ENCODE measurements around the gene KIF11.

KIF11 gene

DNA sequence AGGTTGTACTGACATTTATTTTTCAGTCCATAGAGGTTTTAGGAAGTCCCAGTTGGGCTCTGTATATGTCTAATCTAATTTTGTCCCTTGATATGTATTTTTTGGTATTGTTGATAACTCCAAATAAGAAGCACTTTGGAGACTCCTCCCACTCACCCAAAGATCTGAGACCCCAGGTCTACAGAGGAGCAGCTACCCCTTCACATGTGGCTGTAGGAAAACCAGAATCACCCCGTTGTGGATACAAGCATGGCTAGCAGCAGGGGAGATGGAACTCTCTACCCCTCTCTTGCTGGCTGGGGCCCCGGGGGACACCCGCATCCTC lies 106.2 kb downstream of the KIF11 start:
- H3K4me1 ChIP-seq (ENCODE audit: low read length): no peaks in the 10 kb centered on the region
- H3K27ac ChIP-seq (ENCODE audit: low read length): no peak overlapping the region
- no peaks in the 10 kb centered on the region for H3F3A ChIP-seq (ENCODE audit: insufficient read depth, low read length)
- no peak for TF ChIP-seq EZH2 (optimal IDR thresholded peaks at IDR 0.05; ENCODE audit: low read depth, low read length)
- no peak for TF ChIP-seq EZH2phosphoT487 (IDR thresholded peaks at IDR 0.05; ENCODE audit: low read length)
- TF ChIP-seq, protein P1, sequence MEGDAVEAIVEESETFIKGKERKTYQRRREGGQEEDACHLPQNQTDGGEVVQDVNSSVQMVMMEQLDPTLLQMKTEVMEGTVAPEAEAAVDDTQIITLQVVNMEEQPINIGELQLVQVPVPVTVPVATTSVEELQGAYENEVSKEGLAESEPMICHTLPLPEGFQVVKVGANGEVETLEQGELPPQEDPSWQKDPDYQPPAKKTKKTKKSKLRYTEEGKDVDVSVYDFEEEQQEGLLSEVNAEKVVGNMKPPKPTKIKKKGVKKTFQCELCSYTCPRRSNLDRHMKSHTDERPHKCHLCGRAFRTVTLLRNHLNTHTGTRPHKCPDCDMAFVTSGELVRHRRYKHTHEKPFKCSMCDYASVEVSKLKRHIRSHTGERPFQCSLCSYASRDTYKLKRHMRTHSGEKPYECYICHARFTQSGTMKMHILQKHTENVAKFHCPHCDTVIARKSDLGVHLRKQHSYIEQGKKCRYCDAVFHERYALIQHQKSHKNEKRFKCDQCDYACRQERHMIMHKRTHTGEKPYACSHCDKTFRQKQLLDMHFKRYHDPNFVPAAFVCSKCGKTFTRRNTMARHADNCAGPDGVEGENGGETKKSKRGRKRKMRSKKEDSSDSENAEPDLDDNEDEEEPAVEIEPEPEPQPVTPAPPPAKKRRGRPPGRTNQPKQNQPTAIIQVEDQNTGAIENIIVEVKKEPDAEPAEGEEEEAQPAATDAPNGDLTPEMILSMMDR (IDR thresholded peaks at IDR 0.05; ENCODE audit: low read length): no peak
- no peaks in the 10 kb centered on the region for H3K36me3 ChIP-seq (replicated peaks; ENCODE audit: insufficient read depth, low read length)
- no peaks in the 10 kb centered on the region for H3K9me2 ChIP-seq (replicated peaks; ENCODE audit: insufficient read depth, low read length)
- no peaks in the 10 kb centered on the region for H3K79me2 ChIP-seq (ENCODE audit: low read length)
- H3K4me3 ChIP-seq (ENCODE audit: low read length): no peak overlapping the region
- H3K4me2 ChIP-seq (ENCODE audit: low read depth, low read length): no peak overlapping the region
- H3K9me3 ChIP-seq (replicated peaks; ENCODE audit: insufficient read depth, low read length): no peaks in the 10 kb centered on the region
- no peak overlapping the region for H3K9ac ChIP-seq (ENCODE audit: low read length)
- H2AFZ ChIP-seq (ENCODE audit: low read length): no peak overlapping the region
- H4K20me1 ChIP-seq (ENCODE audit: insufficient read depth, low read length): no peaks in the 10 kb centered on the region
- DNase-seq: no peak
- H3K27me3 ChIP-seq (replicated peaks; ENCODE audit: insufficient read depth, low read length): peaks cover 44% of the 10 kb centered on the region

DNA sequence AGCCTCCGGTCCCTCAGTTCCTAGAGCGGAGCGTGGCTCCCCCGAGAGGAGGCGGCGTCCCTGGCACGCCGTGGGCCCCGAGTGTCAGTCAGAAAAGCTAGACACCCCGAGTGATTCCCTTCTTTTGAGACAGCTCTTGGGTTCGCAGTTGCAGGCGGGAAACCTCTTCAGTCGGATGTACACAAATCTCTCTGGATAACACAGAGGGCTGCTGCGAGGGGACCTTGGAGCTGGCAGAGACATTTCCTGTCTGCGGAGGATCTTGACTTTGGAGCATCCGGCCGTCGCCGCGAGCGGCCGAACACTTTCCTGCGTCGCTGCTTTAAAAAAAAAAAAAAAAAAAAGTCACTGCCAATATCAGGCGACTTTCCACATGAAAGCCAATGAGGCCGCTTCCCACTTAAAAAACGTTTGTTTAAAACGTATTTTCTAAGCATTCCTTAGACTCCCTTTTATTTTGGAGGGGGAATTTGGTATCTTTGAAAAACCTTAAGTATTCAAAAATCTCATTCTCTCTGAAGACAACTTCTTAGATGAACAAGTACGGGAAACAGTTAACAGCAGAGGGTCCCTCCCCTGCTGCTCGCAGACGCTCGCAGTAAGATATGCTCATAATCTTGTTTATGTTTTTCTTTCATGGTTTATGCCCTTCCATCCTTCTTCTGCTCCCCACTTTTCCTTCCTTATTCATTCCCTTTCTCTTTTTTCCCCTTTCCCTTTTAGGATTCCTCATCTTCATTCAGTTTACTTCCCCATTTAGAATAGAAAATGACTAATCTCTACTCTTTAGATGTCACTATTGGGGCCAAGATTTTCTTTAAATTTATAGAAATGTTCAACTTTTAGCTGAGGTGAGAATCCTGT lies 106.8 kb downstream of the KIF11 start:
- no peak overlapping the region for H3K4me3 ChIP-seq (ENCODE audit: low read length)
- H3K36me3 ChIP-seq (replicated peaks; ENCODE audit: insufficient read depth, low read length): no peaks in the 10 kb centered on the region
- no peak for DNase-seq
- H3K4me2 ChIP-seq (ENCODE audit: low read depth, low read length): 0 out of 2 replicates have a peak overlapping the region, but pooled peaks have one; percentile 8
- no peak overlapping the region for H3K9ac ChIP-seq (ENCODE audit: low read length)
- H3K27me3 ChIP-seq (replicated peaks; ENCODE audit: insufficient read depth, low read length): peaks cover 38% of the 10 kb centered on the region
- no peaks in the 10 kb centered on the region for H3F3A ChIP-seq (ENCODE audit: insufficient read depth, low read length)
- H3K9me2 ChIP-seq (replicated peaks; ENCODE audit: insufficient read depth, low read length): no peaks in the 10 kb centered on the region
- no peak overlapping the region for H3K27ac ChIP-seq (ENCODE audit: low read length)
- TF ChIP-seq EZH2 (optimal IDR thresholded peaks at IDR 0.05; ENCODE audit: low read depth, low read length) (no peak), EZH2phosphoT487 (IDR thresholded peaks at IDR 0.05; ENCODE audit: low read length) (no peak)
- TF ChIP-seq, protein P1 (IDR thresholded peaks at IDR 0.05; ENCODE audit: low read length): no peak
- H2AFZ ChIP-seq (ENCODE audit: low read length): no peak overlapping the region
- no peaks in the 10 kb centered on the region for H4K20me1 ChIP-seq (ENCODE audit: insufficient read depth, low read length)
- H3K79me2 ChIP-seq (ENCODE audit: low read length): no peaks in the 10 kb centered on the region
- H3K4me1 ChIP-seq (ENCODE audit: low read length): no peaks in the 10 kb centered on the region
- H3K9me3 ChIP-seq (replicated peaks; ENCODE audit: insufficient read depth, low read length): no peaks in the 10 kb centered on the region

DNA sequence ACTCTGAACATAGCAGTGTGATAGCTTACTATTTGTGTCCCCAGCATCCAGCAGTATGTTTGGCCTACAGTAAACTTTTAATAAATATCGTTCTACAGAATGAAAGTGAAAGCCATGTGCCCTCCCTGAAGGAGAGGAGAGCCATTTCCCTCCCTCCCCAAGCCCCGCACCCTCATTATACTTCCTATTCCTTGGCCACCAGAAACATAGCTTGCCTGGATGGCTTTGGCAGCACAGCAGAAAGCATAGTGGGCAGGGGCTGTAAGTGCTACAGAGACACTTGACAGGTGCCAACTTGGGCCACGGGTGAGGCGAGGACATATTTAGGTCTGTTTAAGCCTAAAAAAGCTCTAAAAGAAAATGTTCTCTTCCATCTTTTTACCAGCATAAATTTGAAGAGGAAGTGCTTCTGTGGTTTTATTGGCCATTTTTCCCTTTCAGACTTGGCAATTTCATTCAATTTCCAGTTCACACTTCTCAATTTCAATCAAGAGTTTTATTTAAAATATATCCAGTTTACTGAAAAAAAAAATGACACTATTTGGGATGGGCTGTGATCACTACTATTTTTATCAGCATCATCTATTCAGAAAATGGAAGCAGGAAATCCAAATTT lies 109.5 kb downstream of the KIF11 start:
- Histone ChIP-seq H3K79me2 (ENCODE audit: low read length) (no peaks in the 10 kb centered on the region), H3K9me3 (replicated peaks; ENCODE audit: insufficient read depth, low read length) (no peaks in the 10 kb centered on the region), H2AFZ (ENCODE audit: low read length) (no peak overlapping the region), H3K4me2 (ENCODE audit: low read depth, low read length) (0 out of 2 replicates have a peak overlapping the region, but pooled peaks have one; percentile 7), H3F3A (ENCODE audit: insufficient read depth, low read length) (no peaks in the 10 kb centered on the region), H3K9ac (ENCODE audit: low read length) (no peak overlapping the region), H3K4me1 (ENCODE audit: low read length) (no peaks in the 10 kb centered on the region), H3K4me3 (ENCODE audit: low read length) (no peak overlapping the region), H4K20me1 (ENCODE audit: insufficient read depth, low read length) (no peaks in the 10 kb centered on the region), H3K27me3 (replicated peaks; ENCODE audit: insufficient read depth, low read length) (peaks cover 20% of the 10 kb centered on the region), H3K9me2 (replicated peaks; ENCODE audit: insufficient read depth, low read length) (no peaks in the 10 kb centered on the region), H3K27ac (ENCODE audit: low read length) (no peak overlapping the region), H3K36me3 (replicated peaks; ENCODE audit: insufficient read depth, low read length) (no peaks in the 10 kb centered on the region)
- DNase-seq: no peak
- TF ChIP-seq, protein P1 (IDR thresholded peaks at IDR 0.05; ENCODE audit: low read length): no peak
- no peak for TF ChIP-seq EZH2 (optimal IDR thresholded peaks at IDR 0.05; ENCODE audit: low read depth, low read length)
